HG03135 (cell line): ENCODE results near the gene ELSPBP1.
"Not testable (repeated sequence)": the region's sequence is repeated elsewhere in the genome, so short reads cannot be mapped to it uniquely, and the experiment has no call there.

Experiments used
- ATAC-seq: cut with Tn5 transposase; IDR thresholded peaks from one replicate; pipeline ENCODE4 v1.9.1; 2021; ENCODE audit warnings: mild to moderate bottlenecking, moderate library complexity; ENCODE audit not compliant: unreplicated experiment

ELSPBP1 gene

GRCh38 chr19:48041877-48042580 lies 47.6 kb downstream of the ELSPBP1 start:
- no peak for ATAC-seq

- no peak for ATAC-seq
Observed at GRCh38 chr19:48043675-48044258, 49.3 kb downstream of the ELSPBP1 start, which contains the start of gene CABP5. Gene CABP5, minus strand, starts transcription at chr19:48044079. Its CDS starts 157 bp downstream, at chr19:48043922.

- no peak for ATAC-seq
Observed at GRCh38 chr19:48044561-48044960, 50.1 kb downstream of the ELSPBP1 start.

- ATAC-seq = no peak
Observed at GRCh38 chr19:48051335-48052033, 57.1 kb downstream of the ELSPBP1 start.

- ATAC-seq = no peak
Observed at GRCh38 chr19:48053076-48053475, 58.6 kb downstream of the ELSPBP1 start.

GRCh38 chr19:48053856-48054255 lies 59.4 kb downstream of the ELSPBP1 start:
- no peak for ATAC-seq

- ATAC-seq = no peak
Observed at GRCh38 chr19:48059331-48059730, 64.9 kb downstream of the ELSPBP1 start.

- no peak for ATAC-seq
Observed at GRCh38 chr19:48060381-48060780, 65.9 kb downstream of the ELSPBP1 start.

- no peak for ATAC-seq
Observed at GRCh38 chr19:48061401-48062344, 67.2 kb downstream of the ELSPBP1 start.

GRCh38 chr19:48064509-48064908 lies 70.1 kb downstream of the ELSPBP1 start:
- no peak for ATAC-seq

- no peak for ATAC-seq
Observed at GRCh38 chr19:48069435-48069834, 75.0 kb downstream of the ELSPBP1 start.

- not testable (repeated sequence) for ATAC-seq
Observed at GRCh38 chr19:48070177-48070769, 75.8 kb downstream of the ELSPBP1 start.
